Fibroblast of lung (primary cell): ENCODE results near the gene NEU3. TPM values are rescaled to one million over a fixed set of nuclear protein-coding genes. Genes with fewer than 3 reads are reported as not detected.

Source experiments
- DNase-seq, 2 donors: peaks; one replicate each; pipeline versions ENCODE4 v3.0.0 to v3.0.0-alpha.2; 2010; ENCODE audit warnings: low read depth in 2 of 2
- H2AFZ ChIP-seq: 2 replicates; pipeline ENCODE4 v1.5.1; 2012; ENCODE audit warnings: low read length, control low read depth, inconsistent platforms
- H3K27ac ChIP-seq: 2 replicates; pipeline ENCODE4 v1.5.1; 2011; ENCODE audit warnings: low read length, control low read depth; ENCODE audit not compliant: insufficient read depth
- H3K27me3 ChIP-seq: 2 replicates; pipeline ENCODE4 v1.5.1; 2011; ENCODE audit warnings: mild to moderate bottlenecking, low read length; ENCODE audit not compliant: control insufficient read depth, insufficient read depth
- H3K36me3 ChIP-seq: 2 replicates; pipeline ENCODE4 v1.5.1; 2011; ENCODE audit warnings: low read length; ENCODE audit not compliant: control insufficient read depth, insufficient read depth
- H3K4me1 ChIP-seq: 2 replicates; pipeline ENCODE4 v1.5.1; 2011; ENCODE audit warnings: low read length; ENCODE audit not compliant: control insufficient read depth, insufficient read depth; ENCODE audit errors: extremely low read depth
- H3K4me2 ChIP-seq: 2 replicates; pipeline ENCODE4 v1.5.1; 2011; ENCODE audit warnings: low read length, control low read depth; ENCODE audit not compliant: insufficient read depth; ENCODE audit errors: extremely low read depth
- H3K4me3 ChIP-seq, 4 experiments: fragments of 200-600 bp in 1 of 4; sonication (generic) in 1 of 4; replicated peaks in 1 of 4; 2 replicates each; pipeline ENCODE4 v1.5.1; 2011 to 2016; ENCODE audit warnings: low read length in 4 of 4, low read depth in 3 of 4, mild to moderate bottlenecking in 3 of 4, control low read depth in 2 of 4, inconsistent platforms in 1 of 4, mixed read lengths in 1 of 4; ENCODE audit not compliant: insufficient read depth in 1 of 4; ENCODE audit errors: control extremely low read depth in 1 of 4
- H3K79me2 ChIP-seq: 2 replicates; pipeline ENCODE4 v1.5.1; 2012; ENCODE audit warnings: mild to moderate bottlenecking, low read length, inconsistent platforms; ENCODE audit not compliant: control insufficient read depth, insufficient read depth
- H3K9ac ChIP-seq: 2 replicates; pipeline ENCODE4 v1.5.1; 2011; ENCODE audit warnings: mild to moderate bottlenecking, low read length, control low read depth; ENCODE audit not compliant: insufficient read depth
- H3K9me3 ChIP-seq: 2 replicates; pipeline ENCODE4 v1.5.1; 2012; ENCODE audit warnings: low read depth, low read length; ENCODE audit not compliant: control insufficient read depth, insufficient read depth
- H4K20me1 ChIP-seq: 2 replicates; pipeline ENCODE4 v1.5.1; 2011; ENCODE audit warnings: low read length; ENCODE audit not compliant: control insufficient read depth, insufficient read depth; ENCODE audit errors: extremely low read depth
- EZH2 ChIP-seq: IDR thresholded peaks from 2 replicates; pipeline ENCODE4 v1.5.1; 2012; ENCODE audit warnings: low read length, control low read depth, mild to moderate bottlenecking; ENCODE audit errors: missing control alignments
- polyA plus RNA-seq, 2 donors: library from polyadenylated mRNA; depleted of rRNA in 1 of 2; stranded (reverse) in 1 of 2; unstranded in 1 of 2; fragments of >200 nt; gene quantifications; 2 replicates each; pipeline ENCODE4 v1.2.1, GENCODE V29; 2011 to 2012; ENCODE audit warnings: missing spikeins in 1 of 2
- total RNA-seq: library from RNA; depleted of rRNA; stranded (reverse); fragments of >200 nt; gene quantifications from 2 replicates; pipeline ENCODE4 v1.2.1, GENCODE V29; 2014
- TF ChIP-seq, protein P1 (sequence below), 2 donors: IDR thresholded peaks in 1 of 2; conservative IDR thresholded peaks in 1 of 2; 1 replicate in 1 of 2; 2 replicates in 1 of 2; pipeline ENCODE4 v1.5.1; 2011 to 2012; ENCODE audit warnings: low read length in 2 of 2, control low read depth in 1 of 2, inconsistent platforms in 1 of 2, low read depth in 1 of 2, mild to moderate bottlenecking in 1 of 2

The NEU3 gene
- total and polyA plus RNA-seq, 2 donors (not counting 1 experiment from before 2014, with no cell fraction given) = 5.0 to 6.6 TPM

DNA sequence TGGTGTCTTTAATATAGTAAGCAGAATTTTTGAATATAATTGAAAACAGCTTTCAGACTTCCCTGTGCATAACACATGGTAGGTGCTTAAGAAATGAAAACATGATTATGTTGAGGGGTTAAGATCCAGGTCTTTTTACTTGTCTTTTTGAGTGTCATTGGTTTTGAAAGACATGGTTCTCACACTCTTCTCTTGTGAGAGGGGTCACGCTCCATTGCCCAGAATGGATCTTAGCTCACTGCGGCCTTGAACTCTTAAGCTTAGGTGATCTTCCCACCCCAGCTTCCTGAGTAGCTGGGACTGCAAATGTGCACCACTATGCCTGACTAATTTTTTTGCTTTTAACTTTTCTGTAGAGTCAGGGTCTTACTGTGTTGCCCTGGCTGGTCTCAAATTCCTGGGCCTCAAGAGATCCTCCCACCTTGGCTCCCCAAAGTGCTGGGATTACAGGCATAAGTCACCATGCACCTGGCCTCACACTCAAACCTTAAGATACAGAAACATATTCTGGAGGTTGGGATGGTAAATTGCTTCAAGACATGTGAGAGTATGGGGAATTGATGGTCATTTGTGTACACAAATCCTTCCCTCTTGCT lies 38.3 kb upstream of the NEU3 start:
- Histone ChIP-seq H2AFZ (no peak overlapping the region), H3K4me3 (peak overlapping the region; percentile 97 to 99 (median 98)), H4K20me1 (no peaks in the 10 kb centered on the region), H3K27me3 (no peaks in the 10 kb centered on the region), H3K4me2 (peak overlapping the region; percentile 78), H3K4me1 (peaks cover 3% of the 10 kb centered on the region), H3K27ac (no peak overlapping the region), H3K9ac (no peak overlapping the region), H3K9me3 (no peaks in the 10 kb centered on the region), H3K79me2 (peaks cover 66% of the 10 kb centered on the region), H3K36me3 (peaks cover 1% of the 10 kb centered on the region)
- no peak for DNase-seq
- TF ChIP-seq, protein P1, sequence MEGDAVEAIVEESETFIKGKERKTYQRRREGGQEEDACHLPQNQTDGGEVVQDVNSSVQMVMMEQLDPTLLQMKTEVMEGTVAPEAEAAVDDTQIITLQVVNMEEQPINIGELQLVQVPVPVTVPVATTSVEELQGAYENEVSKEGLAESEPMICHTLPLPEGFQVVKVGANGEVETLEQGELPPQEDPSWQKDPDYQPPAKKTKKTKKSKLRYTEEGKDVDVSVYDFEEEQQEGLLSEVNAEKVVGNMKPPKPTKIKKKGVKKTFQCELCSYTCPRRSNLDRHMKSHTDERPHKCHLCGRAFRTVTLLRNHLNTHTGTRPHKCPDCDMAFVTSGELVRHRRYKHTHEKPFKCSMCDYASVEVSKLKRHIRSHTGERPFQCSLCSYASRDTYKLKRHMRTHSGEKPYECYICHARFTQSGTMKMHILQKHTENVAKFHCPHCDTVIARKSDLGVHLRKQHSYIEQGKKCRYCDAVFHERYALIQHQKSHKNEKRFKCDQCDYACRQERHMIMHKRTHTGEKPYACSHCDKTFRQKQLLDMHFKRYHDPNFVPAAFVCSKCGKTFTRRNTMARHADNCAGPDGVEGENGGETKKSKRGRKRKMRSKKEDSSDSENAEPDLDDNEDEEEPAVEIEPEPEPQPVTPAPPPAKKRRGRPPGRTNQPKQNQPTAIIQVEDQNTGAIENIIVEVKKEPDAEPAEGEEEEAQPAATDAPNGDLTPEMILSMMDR (conservative IDR thresholded peaks at IDR 0.05 in 1 of 2, IDR thresholded peaks at IDR 0.05 in 1 of 2; ENCODE audit: low read depth in 1 of 2, low read length in 2 of 2) = no peak

DNA sequence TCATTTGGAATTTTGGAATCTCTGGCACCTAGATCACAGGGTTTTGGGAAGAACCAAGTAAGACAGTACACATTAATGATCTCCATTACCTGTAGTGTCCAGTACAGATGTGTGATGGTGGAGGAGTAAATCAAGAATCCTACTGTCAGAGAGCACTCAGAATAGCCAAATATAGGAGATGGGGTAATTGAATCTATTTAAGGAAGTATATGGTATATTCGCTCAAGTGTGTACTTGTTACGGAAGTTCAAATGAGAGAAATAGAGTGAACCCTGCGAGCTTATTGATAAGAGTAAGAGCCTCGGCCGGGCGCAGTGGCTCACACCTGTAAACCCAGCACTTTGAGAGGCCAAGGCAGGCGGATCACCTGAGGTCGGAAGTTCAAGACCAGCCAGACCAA lies 37.5 kb upstream of the NEU3 start:
- TF ChIP-seq, protein P1 (conservative IDR thresholded peaks at IDR 0.05 in 1 of 2, IDR thresholded peaks at IDR 0.05 in 1 of 2; ENCODE audit: low read depth in 1 of 2, low read length in 2 of 2) = no peak
- no peak for TF ChIP-seq EZH2
- Histone ChIP-seq H3K27ac (no peak overlapping the region), H3K4me2 (no peak overlapping the region), H3K9me3 (no peaks in the 10 kb centered on the region), H4K20me1 (no peaks in the 10 kb centered on the region), H3K9ac (no peak overlapping the region), H3K4me3 (peak overlapping the region in 2 of 4 experiments; percentile 11 to 97), H3K4me1 (peaks cover 3% of the 10 kb centered on the region), H2AFZ (no peak overlapping the region), H3K36me3 (peaks cover 1% of the 10 kb centered on the region), H3K27me3 (no peaks in the 10 kb centered on the region), H3K79me2 (peaks cover 72% of the 10 kb centered on the region)
- no peak for DNase-seq

DNA sequence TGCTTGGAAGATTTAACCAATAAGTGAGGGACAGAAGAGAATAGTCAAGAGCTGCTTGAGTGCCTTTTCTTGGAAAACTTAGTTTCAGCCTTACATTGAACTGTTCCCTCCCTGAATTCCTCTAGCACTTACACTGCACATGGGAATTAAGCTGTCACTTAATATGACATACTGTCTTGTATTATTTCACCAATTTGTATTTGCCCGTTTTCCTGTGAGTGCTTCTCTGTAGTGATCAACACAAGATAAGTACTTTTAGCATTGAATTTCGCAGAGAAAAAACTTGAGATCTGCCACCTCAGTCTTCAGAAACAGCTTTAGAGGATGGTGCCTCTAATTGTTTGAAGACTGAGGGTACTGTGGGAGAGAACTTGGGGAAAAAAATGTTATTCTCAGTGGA lies 36.0 kb upstream of the NEU3 start:
- Histone ChIP-seq H3K4me2 (no peak overlapping the region), H3K4me3 (no peak overlapping the region), H4K20me1 (no peaks in the 10 kb centered on the region), H3K4me1 (peaks cover 3% of the 10 kb centered on the region), H3K9ac (no peak overlapping the region), H3K27me3 (no peaks in the 10 kb centered on the region), H3K27ac (no peak overlapping the region), H3K36me3 (peaks cover 1% of the 10 kb centered on the region), H3K79me2 (peaks cover 85% of the 10 kb centered on the region), H3K9me3 (no peaks in the 10 kb centered on the region), H2AFZ (no peak overlapping the region)
- TF ChIP-seq, protein P1 (conservative IDR thresholded peaks at IDR 0.05 in 1 of 2, IDR thresholded peaks at IDR 0.05 in 1 of 2; ENCODE audit: low read depth in 1 of 2, low read length in 2 of 2) = no peak
- TF ChIP-seq EZH2 = no peak
- no peak for DNase-seq
